Mononuclear cell (primary cell): ENCODE measurements around the gene BMP8A. TPM values are rescaled to one million over a fixed set of nuclear protein-coding genes. Genes with fewer than 3 reads are reported as not detected.

Experiments used
- H3K27me3 ChIP-seq: 2 replicates; pipeline ENCODE4 v1.6.0; 2011; ENCODE audit warnings: low read length, control low read depth; ENCODE audit not compliant: insufficient read depth
- H3K4me1 ChIP-seq: 2 replicates; pipeline ENCODE4 v1.5.1; 2011; ENCODE audit warnings: mild to moderate bottlenecking, low read length, control low read depth; ENCODE audit not compliant: insufficient read depth
- H3K4me3 ChIP-seq: 2 replicates; pipeline ENCODE4 v1.5.1; 2011; ENCODE audit warnings: mild to moderate bottlenecking, low read length, moderate library complexity
- H3K9me3 ChIP-seq: 2 replicates; pipeline ENCODE4 v1.5.1; 2011; ENCODE audit warnings: low read depth, mild to moderate bottlenecking, control low read depth, low read length
- total RNA-seq: library from RNA; depleted of rRNA; stranded (reverse); fragments of >200 nt; gene quantifications from one replicate; pipeline ENCODE4 v1.2.3, GENCODE V29; 2012

The BMP8A gene
- total RNA-seq, 1 donor: 0.10 TPM

DNA sequence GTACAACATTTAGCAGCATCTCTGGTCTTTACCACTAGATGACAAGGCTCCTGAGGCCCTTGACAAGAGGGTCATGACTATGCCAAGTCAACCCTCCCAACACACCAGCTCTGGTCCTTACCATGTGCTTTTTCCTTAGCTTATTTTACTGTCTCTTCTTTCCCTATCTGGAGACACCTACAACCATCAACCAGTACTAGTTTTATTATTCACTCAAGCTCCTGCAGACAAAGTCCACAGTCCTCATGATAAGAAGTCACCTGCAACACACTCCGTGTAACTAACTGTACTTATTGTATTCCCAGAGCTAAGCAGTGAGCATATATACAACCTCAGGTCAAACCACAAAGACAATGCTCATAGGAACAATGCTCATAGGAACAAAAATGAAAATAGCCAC lies 69.8 kb downstream of the BMP8A start:
- H3K4me1 ChIP-seq: peaks cover 6% of the 10 kb centered on the region
- no peaks in the 10 kb centered on the region for H3K9me3 ChIP-seq
- H3K4me3 ChIP-seq: no peak overlapping the region
- no peaks in the 10 kb centered on the region for H3K27me3 ChIP-seq

- H3K27me3 ChIP-seq: no peaks in the 10 kb centered on the region
These were observed 71.5 kb downstream of the BMP8A start for GRCh38 chr1:39562886-39563285.

GRCh38 chr1:39563669-39564068 lies 72.2 kb downstream of the BMP8A start:
- H3K9me3 ChIP-seq: no peaks in the 10 kb centered on the region
- H3K27me3 ChIP-seq: no peaks in the 10 kb centered on the region
- H3K4me3 ChIP-seq: no peak overlapping the region
- peaks cover 3% of the 10 kb centered on the region for H3K4me1 ChIP-seq

More at GRCh38 chr1:39562886-39563285, 71.5 kb downstream of the BMP8A start:
- peaks cover 6% of the 10 kb centered on the region for H3K4me1 ChIP-seq
- H3K4me3 ChIP-seq: no peak overlapping the region
- no peaks in the 10 kb centered on the region for H3K9me3 ChIP-seq

DNA sequence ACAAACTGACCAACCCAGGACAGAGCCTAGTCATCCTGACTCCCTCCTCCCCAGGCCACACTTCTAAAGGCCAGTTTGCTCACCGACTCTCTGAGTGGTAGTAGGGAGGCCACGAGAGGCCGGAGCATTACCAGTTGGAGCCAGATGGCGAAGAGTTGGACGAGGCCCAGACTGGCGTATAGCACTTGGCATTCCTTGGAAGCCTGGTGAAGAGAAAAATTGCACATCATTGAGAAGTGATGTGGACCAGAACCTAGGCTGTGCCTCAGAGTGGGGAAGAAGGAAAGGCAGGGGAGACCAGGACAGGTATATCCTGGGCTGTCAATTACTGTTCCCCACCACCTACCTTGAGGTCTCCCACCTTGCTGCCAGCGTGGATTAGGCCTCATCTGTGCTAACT lies 72.9 kb downstream of the BMP8A start:
- no peaks in the 10 kb centered on the region for H3K27me3 ChIP-seq
- no peaks in the 10 kb centered on the region for H3K4me1 ChIP-seq
- H3K4me3 ChIP-seq: no peak overlapping the region
- no peaks in the 10 kb centered on the region for H3K9me3 ChIP-seq

GRCh38 chr1:39564941-39565340 lies 73.5 kb downstream of the BMP8A start:
- Histone ChIP-seq H3K4me3 (no peak overlapping the region), H3K27me3 (no peaks in the 10 kb centered on the region), H3K9me3 (no peaks in the 10 kb centered on the region), H3K4me1 (no peaks in the 10 kb centered on the region)

GRCh38 chr1:39566441-39567137 lies 75.2 kb downstream of the BMP8A start:
- H3K27me3 ChIP-seq: no peaks in the 10 kb centered on the region

DNA sequence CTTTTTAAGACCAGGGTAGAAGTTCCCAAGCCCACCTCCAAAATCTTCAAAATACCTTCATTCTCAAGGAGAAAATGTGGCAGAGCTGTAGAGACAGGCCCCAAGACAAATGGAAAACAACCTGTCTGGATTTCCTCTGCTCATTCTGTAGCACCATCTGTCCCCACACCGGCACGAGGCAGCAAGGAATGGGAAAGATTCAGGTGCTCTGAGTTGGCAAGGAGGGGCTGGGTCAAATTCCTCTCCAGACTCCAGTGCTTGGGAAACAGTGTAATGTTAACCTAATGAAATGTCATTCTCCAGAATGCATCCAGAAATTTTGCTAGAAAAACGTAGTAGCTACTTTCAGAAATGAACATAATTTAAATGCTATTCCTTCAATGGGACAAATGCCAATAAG lies 75.9 kb downstream of the BMP8A start:
- Histone ChIP-seq H3K9me3 (no peaks in the 10 kb centered on the region), H3K27me3 (no peaks in the 10 kb centered on the region), H3K4me1 (no peaks in the 10 kb centered on the region), H3K4me3 (no peak overlapping the region)

More at GRCh38 chr1:39566441-39567137, 75.2 kb downstream of the BMP8A start:
- Histone ChIP-seq H3K4me3 (no peak overlapping the region), H3K4me1 (no peaks in the 10 kb centered on the region), H3K9me3 (no peaks in the 10 kb centered on the region)

GRCh38 chr1:39568208-39568607 lies 76.8 kb downstream of the BMP8A start:
- no peaks in the 10 kb centered on the region for H3K27me3 ChIP-seq
- H3K4me1 ChIP-seq: peaks cover 3% of the 10 kb centered on the region
- H3K9me3 ChIP-seq: no peaks in the 10 kb centered on the region
- no peak overlapping the region for H3K4me3 ChIP-seq

DNA sequence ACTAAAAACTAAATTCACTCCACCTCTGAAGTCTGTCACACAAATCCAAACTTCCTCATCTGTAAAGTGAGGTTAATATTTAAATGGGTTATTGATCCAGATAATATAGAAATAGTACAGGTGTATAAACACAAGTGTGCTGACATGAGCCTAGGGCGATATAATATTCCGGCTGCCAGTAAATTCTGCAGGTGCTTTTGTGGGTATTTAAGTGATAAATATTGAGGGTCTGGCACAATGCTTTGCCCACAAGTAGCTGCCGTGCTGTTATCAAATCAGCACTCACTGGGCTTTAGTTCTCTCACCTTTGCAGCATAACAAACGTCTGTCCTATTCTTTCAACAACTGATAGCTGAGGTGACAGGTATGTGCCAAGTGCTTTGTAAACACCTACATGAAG lies 77.6 kb downstream of the BMP8A start:
- Histone ChIP-seq H3K27me3 (no peaks in the 10 kb centered on the region), H3K4me3 (no peak overlapping the region), H3K9me3 (no peaks in the 10 kb centered on the region), H3K4me1 (peaks cover 11% of the 10 kb centered on the region)

- peaks cover 27% of the 10 kb centered on the region for H3K4me1 ChIP-seq
- H3K9me3 ChIP-seq: no peaks in the 10 kb centered on the region
- no peak overlapping the region for H3K4me3 ChIP-seq
- H3K27me3 ChIP-seq: no peaks in the 10 kb centered on the region
These were observed 79.2 kb downstream of the BMP8A start for GRCh38 chr1:39570477-39571177.

GRCh38 chr1:39571178-39571483 lies 79.7 kb downstream of the BMP8A start:
- H3K4me1 ChIP-seq: peaks cover 28% of the 10 kb centered on the region
- H3K4me3 ChIP-seq: no peak overlapping the region
- no peaks in the 10 kb centered on the region for H3K9me3 ChIP-seq
- H3K27me3 ChIP-seq: no peaks in the 10 kb centered on the region

- Histone ChIP-seq H3K4me3 (no peak overlapping the region), H3K9me3 (no peaks in the 10 kb centered on the region), H3K27me3 (no peaks in the 10 kb centered on the region), H3K4me1 (peaks cover 32% of the 10 kb centered on the region)
These were observed 81.1 kb downstream of the BMP8A start for GRCh38 chr1:39572379-39573096.

DNA sequence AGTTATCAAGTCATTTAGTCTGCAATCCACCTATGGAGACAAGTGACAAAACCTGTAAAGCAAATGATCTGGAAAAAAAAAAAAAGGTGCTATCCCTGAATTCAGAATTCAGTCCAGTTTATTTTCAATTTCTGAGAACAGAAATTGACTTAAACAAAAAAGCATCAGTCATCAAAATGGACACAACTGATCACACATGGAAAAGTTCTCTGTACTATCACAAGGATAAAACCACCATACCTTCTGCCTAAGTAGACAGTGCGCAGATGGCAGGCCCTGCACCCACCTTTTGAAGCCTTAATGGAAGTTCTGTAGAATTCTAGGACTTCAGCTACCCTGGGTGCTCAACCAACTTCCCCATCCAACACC lies 81.6 kb downstream of the BMP8A start:
- H3K4me3 ChIP-seq: no peak overlapping the region
- peaks cover 32% of the 10 kb centered on the region for H3K4me1 ChIP-seq
- no peaks in the 10 kb centered on the region for H3K27me3 ChIP-seq
- H3K9me3 ChIP-seq: no peaks in the 10 kb centered on the region

DNA sequence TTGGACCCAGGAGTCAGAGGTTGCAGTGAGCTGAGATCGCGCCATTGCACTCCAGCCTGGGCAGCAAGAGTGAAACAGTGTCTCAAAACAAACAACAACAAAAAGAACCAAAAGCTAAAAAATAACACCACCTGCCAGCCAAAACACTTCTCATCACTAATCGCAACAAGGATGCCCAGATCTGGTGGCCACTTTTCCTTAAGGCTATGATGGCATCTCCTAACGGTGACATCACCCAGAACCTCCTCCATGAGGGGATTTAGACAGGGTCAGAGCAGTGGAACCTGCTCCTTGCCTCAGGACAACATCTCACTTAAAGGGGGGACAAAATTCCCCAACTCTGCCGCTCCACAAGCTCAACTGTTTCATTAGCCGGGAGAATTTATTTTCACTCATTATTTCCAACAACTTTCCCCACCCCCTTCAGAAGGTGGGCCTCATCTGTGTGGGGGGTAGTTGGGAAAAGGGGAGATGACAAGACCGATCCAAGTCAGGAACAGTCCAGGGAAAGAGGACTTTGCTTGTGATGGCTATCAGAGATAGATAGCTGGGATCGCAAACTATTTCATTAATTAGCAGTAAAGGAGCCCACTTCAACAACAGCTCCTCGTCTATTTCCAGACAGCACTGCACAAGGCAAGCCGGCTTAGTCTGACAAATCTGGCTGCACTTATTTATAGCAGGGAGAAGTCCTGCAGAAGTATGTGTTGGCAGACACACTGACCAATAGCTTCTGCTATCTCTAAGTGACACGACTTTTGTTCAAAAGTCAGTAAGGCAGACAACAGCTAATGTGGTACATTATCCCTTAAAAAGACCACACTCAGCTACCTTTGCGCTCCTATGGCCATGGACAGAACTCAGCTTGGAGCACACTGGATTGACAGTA lies 82.5 kb downstream of the BMP8A start:
- Histone ChIP-seq H3K4me1 (peaks cover 32% of the 10 kb centered on the region), H3K4me3 (no peak overlapping the region), H3K9me3 (no peaks in the 10 kb centered on the region)

GRCh38 chr1:39574646-39575045 lies 83.2 kb downstream of the BMP8A start:
- peaks cover 32% of the 10 kb centered on the region for H3K4me1 ChIP-seq
- H3K9me3 ChIP-seq: no peaks in the 10 kb centered on the region
- peak overlapping the region; percentile 77 for H3K4me3 ChIP-seq
- no peaks in the 10 kb centered on the region for H3K27me3 ChIP-seq

More for the DNA sequence above, 82.5 kb downstream of the BMP8A start:
- no peaks in the 10 kb centered on the region for H3K27me3 ChIP-seq
